Measurements from ENCODE around the gene FAM222A. TPM values are rescaled to one million over a fixed set of nuclear protein-coding genes. Genes with fewer than 3 reads are reported as not detected.
A peak's percentile ranks its signal among the peaks of the same experiment; 100 is the strongest.

The FAM222A gene
- polyA plus RNA-seq, 1 donor: 11.0 TPM

- peak; percentile 43 for DNase-seq
Observed at GRCh38 chr12:109775172-109775881, 61.7 kb downstream of the FAM222A start.

DNA sequence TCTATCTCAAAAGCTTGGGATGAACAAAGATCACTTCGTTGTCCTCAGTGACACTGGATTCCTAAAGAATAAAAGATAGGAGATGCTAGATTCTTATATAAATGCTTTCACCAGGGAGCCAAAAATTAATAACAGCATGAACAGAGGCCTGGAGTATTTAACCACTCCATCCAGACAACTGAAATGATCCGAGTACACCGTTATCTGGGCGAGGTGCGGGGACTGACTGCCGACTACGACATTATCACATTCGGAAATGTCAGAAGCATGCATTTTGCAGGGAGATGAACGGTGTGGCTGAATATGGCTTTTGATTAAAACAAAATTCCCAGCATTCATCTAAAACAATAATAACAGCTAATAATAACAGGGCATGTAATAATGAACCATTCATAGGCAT, 63.0 kb downstream of the FAM222A start:
- no peak for DNase-seq

GRCh38 chr12:109777544-109777943, 63.9 kb downstream of the FAM222A start:
- DNase-seq: no peak

DNA sequence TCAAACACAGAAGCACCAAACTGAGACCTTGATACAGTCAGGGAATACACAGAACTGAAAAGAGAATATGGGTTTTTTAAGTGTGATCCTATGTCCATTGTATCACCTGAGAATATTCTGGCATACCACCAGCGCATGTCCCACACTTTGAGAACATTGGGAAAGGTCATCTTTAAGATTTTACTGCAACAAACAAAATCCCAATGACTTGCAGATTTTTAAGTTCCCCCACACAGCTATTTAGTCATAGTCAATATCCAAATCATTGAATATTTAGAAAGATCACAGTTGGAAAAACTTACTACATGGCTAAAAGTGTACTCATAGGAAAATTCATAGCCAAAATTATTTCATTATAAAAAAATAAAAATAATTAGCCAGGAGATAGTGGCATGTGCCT, 65.1 kb downstream of the FAM222A start:
- no peak for DNase-seq

- no peak for DNase-seq
Observed at GRCh38 chr12:109779382-109779781, 65.8 kb downstream of the FAM222A start.

DNA sequence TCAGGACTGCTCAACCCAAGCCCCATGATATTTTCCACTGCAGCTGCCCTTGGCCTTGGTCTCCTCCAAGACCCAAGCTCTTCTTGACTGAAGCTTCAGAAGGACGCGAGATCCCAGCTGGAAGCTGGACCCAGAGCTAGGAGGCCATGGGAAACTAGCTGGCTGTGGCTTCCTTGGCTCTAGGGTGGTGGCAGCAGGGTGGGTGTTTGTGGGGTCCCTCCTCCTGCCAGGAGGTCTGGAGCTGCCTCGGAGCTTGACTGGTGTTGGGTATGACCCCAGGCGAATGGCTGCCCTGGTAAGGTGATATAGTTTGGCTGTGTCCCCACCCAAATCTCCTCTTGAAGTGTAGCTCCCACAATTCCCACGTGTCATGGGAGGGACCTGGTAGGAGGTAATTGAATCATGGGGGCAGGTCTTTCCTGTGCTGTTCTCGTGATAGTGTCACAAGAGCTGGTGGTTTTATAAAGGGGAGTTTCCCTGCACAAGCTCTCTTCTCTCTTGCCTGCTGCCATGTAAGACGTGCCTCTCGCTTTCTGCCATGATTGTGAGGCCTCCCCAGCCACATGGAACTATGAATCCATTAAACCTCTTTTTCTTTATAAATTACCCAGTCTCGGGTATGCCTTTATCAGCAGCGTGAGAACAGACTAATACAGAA, 68.2 kb downstream of the FAM222A start:
- no peak for DNase-seq

- DNase-seq: no peak
Observed at GRCh38 chr12:109782326-109782703, 68.7 kb downstream of the FAM222A start.

DNA sequence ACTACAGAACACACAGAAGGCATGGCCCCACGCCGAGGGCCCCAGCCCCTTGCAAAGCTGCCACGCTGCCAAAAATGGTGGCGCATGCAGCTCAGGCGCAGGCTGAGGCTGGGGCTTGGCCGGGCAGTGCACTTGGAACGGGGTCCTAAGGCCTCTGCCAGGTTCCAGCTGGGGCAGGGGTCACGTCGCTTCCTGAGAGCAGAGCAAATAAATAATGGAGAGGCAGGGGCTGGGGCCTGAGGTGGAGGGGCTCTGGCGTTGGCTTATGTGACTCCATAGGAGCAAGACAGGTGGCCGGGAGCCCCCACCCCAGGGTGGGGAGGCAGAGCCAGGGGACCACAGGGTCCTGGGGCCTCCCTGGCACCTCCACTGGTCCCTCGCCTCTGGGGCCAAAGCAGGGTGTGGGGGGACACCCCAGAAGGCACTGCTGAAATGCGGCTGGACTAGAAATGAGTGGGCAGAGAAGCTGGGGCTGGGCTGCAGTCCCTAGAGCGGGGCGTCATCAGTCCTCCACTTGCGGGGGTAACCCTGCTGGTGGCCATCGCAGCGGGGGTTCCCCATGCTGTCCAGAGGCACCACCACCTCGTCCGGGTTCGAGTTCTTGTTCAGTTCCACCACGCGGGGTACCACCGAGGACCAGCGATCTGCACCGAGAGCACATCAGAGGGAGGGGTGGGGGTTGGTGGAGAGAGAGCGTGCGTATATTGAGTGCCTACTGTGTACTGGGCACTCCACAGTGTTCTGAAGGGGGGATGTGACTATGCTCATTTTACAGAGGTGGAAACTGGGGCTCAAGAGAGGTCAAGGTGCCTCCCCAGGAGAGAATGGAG, 69.7 kb downstream of the FAM222A start:
- no peak for DNase-seq

DNA sequence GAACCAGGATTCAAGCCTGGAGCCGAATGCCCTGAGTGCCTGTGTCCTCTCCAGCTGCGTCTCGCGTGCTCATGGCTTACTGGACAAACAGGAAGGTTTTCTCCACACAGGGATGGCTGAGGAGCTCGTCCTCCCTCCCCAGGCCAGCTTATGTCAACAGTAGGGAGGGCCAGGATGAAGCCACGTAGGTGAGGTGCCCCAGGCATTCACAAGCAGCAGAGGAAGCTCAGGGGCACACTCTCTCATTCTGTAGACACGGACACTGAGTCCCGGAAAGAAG, 70.3 kb downstream of the FAM222A start:
- no peak for DNase-seq

- DNase-seq: no peak
Observed at GRCh38 chr12:109785854-109786253, 72.2 kb downstream of the FAM222A start.

DNA sequence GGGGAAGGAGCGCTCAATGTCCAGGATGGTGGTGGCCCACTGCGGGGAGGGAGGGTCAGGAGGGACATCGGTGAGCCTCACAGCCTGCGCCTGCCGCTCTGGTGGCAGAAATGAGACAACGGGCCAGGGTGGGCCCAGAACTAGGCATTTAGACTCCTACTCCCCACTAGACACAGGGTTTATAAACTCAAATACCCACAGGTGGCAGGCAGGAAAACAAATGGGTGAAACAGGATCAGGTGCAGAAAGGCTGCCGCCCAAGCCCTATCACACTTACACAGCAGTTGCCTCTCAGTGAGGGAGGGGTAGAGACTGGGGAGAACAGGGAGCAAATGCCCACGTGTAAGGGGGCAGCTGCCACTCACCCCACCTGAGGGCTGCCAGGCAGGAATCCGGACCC, 73.2 kb downstream of the FAM222A start:
- no peak for DNase-seq

- DNase-seq: no peak
Observed at GRCh38 chr12:109789526-109790048, 76.0 kb downstream of the FAM222A start.

- DNase-seq: no peak
Observed at GRCh38 chr12:109792992-109793391, 79.4 kb downstream of the FAM222A start.

DNA sequence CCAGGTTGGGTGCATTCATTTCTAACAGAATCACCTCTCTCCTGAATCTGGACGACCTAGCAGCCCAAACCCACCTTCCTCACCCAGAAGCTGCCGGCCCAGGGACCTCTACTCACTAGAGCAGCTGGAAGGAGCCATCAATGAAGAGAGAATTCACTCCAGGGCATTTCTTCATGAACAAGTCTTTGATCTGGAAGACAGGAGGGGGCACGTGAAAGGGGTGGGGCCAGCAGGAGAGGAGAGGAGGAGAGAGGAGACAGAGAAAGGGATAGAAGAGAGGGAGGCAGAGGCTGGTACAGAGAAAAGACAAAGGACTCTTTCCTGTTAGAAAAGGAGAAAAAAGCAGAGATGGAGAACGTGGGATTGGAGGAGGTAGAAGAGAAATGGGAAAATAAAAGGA, 79.8 kb downstream of the FAM222A start:
- no peak for DNase-seq

GRCh38 chr12:109793826-109794501, 80.3 kb downstream of the FAM222A start:
- DNase-seq: no peak

GRCh38 chr12:109795023-109795422, 81.4 kb downstream of the FAM222A start:
- no peak for DNase-seq

- DNase-seq: no peak
Observed at GRCh38 chr12:109796057-109796456, 82.4 kb downstream of the FAM222A start.

GRCh38 chr12:109797905-109798669, 84.5 kb downstream of the FAM222A start:
- DNase-seq: no peak

DNA sequence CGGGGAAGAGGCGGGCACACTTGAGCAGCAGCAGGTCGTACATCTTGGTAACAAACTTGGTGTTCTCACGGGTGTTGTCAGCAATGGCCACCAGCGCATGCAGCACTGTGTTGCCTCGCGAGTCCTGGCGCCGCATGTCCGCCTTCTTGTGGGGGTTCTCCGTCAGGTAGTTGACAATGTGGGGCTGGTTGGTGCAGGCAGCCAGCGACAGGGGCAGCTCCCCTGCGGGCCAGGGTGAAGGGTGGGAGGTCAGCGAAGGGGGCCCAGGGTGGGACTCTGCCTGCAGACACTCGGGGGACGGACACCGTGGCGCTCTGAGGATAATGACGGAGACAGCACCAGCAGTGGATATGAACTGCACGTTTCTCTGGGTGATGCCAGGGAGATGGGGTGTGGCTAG, 85.1 kb downstream of the FAM222A start:
- no peak for DNase-seq

- no peak for DNase-seq
Observed at GRCh38 chr12:109800536-109800935, 86.9 kb downstream of the FAM222A start.

DNA sequence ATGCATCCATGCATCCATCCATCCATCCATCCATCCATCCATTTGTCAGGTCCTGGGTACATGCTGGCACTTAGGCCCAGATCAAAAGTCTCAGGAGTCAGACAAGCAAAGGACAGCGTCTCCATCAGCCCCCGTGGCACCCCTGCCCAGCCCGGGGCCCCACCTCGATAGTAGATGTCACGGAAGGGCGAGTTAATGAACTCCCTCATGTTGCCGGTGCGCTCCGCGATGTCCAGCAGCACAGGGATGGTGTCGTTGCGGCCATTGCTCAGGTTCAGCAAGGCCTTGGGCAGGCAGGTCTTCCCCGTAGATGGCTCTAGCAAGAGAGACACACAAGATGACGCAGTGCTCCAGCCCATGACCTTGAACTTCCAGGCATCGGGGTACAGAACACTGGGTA, 89.2 kb downstream of the FAM222A start:
- DNase-seq: no peak

- DNase-seq: no peak
Observed at GRCh38 chr12:109803678-109804077, 90.1 kb downstream of the FAM222A start.
